DMS114 treated with DMSO at 0.1 percent for 48 hours (cell line): Measurements from ENCODE around the gene FAM200A.
"Not testable (repeated sequence)": the region's sequence is repeated elsewhere in the genome, so short reads cannot be mapped to it uniquely, and the experiment has no call there.

Source experiments
- DNase-seq: peaks from one replicate; lab custom pipeline; 2025; ENCODE audit not compliant: unreplicated experiment; lab: John Stamatoyannopoulos, UW

Gene FAM200A

DNA sequence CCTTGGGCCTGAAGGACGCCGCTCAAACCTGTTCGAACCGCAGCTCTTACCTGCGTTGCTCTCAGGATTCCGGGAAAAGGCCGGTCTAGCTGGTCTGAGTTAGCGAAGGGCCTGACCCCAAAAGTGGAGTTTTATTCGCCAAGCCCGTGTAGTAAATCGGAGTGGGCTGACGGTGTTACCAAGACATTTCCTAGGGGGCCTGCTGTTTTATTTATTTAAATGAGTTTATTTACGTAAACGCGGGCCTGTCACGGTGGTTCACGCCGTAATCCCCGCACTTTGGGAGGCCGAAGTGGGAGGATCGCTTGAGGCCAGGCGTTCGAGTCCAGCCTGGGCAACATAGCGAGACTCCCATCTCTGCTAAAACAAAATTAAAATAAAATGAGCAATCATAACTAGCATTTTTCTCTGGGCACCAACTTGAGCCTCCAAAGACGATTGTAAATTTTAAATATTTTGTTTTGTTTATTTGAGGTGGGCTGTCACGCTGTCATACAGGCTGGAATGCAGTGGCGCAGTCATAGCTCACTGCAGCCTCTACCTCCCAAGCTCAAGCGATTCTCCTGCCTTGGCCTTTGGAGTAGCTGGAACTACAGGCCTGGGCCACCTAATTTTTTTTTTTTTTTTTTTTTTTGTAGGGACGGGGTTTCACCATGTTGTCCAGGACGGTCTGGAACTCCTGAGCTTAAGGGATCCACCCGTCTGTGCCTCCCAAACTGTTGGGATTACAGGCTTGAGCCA lies 7.4 kb upstream of the FAM200A start:
- DNase-seq, result no peak

DNA sequence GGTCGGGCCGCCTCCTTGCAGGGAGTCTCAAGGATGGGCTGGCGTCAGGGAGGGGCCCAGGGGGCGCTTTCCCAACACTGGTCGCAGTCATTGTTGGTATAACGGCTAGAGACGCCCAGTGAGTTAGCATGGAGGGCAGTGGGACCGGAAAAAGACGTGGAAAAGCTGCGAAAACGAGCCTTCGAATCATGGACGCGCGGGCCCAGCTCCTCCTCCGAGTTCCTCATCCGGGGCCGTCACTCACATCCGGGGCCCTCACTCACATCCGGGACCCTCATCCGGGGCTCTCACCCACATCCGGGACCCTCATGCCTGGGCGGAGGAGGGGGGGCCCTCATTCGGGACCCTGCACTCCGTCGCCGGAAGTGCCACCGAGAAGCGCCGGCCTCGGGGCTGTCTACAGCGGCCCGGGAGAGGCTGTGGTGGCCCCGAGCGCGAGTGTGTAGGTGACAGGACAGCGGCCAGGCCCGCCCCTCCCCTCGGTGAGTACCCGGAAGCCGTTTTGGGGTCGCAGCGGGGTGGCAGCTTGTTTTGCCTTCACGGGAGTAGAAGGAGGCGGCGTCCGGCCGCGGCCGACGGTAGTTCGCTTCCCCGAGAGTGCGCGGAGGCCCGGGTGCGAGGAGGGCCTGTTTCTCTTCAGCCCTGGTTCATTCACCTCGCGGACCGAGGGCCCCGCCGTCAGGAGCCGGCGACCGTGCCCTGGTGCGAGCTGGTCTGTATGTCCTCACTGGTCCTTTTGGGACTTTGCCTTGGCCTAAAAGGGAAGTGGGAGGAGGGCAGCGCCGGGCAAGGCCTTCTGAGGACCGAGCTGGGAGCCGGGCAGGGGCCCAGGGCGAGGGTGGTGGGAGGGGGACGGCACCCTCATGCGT lies 6.6 kb upstream of the FAM200A start, which contains the start of gene ZNF655:
TSS of gene ZNF655 (plus strand) at position 337 of the 869 bp plus-strand sequence. CDS start 1,918 bp downstream, outside the sequence.
- DNase-seq, result peak; percentile 80

DNA sequence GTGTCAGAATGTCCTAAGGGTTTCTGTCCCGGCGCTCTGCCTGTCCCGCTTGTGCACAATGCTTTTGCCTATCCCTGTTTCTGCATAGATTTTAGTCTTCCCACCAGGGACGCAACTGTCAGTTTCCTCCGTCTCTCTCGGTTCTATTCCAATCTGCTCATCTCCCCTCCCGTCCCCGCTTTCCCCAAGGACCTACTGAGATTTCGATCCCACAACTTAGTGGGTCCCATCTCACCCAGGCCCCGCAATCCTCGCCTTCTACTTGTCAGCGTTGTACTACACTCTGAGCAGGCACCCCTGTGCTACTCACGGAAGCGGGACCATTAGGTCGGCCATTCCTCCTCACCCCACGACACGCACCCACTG lies 6.0 kb upstream of the FAM200A start:
- DNase-seq, result no peak

DNA sequence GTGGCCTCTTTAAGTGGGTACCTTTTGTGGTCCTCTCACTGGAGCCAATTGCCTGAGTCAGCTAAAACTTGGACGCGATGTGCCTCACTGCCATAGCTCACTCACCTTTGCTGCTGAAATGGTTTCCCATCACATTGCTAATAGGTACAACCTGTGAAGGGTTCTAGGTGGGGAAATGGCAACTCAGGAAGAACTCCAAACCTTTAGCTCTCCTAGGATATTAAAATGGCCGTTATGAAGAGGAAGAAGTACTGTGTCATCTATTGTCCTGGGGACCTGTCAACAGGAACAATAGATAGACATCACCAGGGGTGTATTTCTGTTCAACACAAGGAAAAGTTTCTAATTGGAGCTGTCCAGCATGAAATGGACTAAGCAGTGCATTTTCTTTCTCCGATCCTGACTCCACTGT lies 5.3 kb upstream of the FAM200A start:
- DNase-seq, result no peak

DNA sequence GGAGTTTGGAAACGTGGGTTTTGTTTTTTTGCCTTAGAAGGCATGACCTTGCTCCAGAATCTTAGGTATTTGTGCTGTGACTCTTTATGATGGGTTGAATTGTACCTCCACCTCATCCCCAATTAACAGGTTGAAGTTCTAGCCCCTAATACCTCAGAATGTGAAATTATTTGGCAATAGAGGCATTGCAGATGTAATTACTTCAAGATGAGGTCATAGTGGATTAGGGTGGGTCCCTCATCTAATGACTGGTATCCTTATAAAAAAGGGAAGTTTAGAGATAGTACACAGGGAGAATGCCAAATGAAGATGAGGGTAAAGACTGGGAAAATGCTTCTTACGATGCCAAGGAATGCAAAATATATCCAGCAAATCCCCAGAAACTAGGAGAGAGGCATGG lies 3.0 kb upstream of the FAM200A start:
- DNase-seq, result no peak

DNA sequence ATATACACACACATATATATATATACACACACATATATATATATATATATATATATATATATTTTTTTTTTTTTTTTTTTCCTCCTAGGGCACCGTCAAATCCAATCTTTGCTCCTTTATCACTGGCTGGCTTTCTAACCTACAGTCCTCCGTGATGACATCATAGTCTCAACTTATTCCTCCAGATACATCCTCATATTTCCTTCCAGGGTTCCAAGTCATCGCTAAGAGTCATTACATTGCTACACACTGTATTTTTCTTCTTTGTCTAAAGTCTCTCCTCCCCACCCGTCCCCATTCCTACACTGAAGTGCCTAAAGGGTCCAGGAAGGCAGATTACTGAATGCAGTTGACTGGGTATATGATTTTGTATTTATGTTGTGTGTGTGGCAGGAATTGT lies 1.1 kb upstream of the FAM200A start:
- DNase-seq, result no peak

DNA sequence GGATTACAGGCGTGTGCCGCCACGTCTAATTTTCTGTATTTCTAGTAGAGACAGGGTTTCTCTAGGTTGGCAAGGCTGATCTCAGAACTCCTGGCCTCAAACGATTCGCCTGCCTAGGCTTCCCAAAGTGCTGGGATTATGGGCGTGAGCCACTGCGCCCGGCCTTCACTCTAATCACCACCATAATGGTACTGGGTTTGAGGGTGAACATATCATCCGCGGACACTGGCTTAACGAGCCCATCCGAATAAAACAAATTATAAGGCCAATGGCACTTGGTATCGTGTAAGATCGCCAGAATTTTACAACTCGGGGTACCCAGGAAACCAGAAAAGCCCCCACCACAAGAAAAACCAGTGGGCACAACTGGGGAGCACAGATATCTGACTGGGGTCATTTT lies 580 bp downstream of the FAM200A start:
- DNase-seq, result no peak

DNA sequence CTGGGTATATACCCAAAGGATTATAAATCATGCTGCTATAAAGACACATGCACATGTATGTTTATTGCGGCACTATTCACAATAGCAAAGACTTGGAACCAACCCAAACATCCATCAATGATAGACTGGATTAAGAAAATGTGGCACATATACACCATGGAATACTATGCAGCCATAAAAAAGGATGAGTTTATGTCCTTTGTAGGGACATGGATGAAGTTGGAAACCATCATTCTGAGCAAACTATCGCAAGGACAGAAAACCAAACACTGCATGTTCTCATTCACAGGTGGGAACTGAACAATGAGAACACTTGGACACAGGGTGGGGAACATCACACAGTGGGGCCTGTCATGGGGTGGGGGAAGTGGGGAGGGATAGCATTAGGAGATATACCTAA lies 2.4 kb downstream of the FAM200A start:
- DNase-seq, result not testable (repeated sequence)

DNA sequence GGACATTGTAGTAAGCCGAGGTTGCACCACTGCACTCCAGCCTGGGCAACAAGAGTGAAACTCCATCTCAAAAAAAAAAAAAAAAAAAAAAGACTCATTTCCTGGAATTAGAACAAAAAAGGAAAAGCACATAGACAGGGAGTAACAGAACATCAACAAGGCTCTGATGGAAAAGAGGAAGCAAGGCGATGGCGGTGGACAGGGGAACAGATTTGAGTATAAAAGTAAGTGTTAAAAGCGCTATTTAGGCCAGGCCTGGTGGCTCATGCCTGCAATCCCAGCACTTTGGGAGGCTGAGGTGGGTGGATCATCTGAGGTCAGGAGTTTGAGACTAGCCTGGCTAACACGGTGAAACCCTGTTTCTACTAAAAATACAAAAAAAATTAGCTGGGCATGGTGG lies 6.6 kb downstream of the FAM200A start:
- DNase-seq, result not testable (repeated sequence)

DNA sequence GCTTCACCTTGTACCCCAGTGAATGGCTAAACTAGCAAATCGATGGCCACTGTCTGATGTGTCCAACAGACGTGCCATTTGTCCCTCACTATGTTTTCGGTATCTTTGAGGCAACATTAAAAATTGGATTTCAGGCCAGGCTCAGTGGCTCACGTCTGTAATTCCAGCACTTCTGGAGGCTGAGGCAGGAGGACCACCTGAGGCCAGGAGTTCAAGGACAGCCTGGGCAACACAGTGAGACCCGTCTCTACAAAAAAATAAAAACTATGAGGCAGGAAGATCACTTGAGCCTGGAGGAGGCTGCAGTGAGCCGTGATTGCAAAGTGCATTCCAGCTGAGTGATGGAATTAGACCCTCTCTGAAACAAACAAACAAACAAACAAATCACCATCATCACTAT lies 8.0 kb downstream of the FAM200A start:
- DNase-seq, result no peak

DNA sequence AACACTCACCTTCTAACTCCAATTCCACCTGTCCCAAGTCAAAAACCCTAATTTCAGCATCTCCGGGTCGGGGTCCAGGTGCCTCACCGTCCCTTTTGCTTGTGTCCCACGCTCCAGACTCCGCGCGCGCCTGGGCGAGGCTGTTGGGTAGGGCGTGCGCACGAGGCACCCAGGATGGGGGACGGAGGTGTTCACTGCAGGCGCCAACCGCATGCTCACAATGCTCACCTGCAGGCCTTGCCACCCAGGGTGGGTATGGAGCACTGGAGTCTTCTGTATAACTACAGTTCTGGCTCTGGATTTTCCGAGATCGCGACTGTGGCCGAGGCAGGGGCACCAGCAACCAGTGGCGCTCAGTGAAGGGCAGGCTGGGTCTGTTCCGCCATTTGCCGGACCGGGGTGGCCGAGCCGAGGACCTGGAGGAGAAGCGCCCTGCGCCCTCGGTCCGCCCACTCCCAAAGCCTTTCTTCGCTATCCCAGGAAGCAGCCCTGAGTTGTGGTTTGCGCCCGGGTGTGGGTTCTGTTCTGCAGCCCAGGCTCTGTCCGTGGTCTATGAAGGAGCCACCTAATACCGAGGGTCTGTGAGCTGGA lies 8.7 kb downstream of the FAM200A start:
- DNase-seq, result no peak

DNA sequence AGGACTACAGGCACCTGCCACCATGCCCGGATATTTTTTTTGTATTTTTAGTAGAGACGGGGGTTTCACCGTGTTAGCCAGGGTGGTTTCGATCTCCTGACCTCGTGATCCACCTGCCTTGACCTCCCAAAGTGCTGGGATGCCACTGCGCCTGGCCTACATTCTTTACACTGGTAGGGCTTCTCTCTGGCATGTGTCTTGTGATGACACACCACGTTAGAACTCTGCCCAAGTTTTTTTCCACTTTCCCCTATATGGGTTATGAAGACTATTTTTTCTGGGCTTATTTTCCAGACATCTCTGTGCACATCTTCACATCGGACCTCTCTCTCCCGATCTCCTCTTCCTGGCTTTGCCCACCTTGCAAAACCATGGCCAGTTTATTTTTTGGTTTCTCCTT lies 10.7 kb downstream of the FAM200A start:
- DNase-seq, result no peak

DNA sequence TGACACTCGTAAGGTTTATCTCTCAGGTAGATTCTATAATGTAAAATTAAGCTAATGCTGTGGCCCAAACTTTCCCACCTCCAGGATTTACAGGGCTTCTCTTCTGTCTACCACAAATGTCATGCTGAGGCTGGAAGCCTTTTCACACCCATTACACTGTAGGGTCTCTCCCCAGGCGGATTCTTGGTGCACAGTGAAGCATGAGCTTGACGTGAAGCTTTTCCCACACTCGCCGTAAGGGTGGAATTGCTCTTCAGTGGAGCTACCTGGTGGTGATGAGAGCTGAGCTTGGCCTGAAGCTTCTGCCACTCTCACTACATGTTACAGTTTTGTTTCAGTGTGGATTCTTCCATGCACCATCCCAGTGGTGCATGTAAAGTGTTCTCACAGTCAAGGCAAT lies 11.4 kb downstream of the FAM200A start:
- no peak for DNase-seq

DNA sequence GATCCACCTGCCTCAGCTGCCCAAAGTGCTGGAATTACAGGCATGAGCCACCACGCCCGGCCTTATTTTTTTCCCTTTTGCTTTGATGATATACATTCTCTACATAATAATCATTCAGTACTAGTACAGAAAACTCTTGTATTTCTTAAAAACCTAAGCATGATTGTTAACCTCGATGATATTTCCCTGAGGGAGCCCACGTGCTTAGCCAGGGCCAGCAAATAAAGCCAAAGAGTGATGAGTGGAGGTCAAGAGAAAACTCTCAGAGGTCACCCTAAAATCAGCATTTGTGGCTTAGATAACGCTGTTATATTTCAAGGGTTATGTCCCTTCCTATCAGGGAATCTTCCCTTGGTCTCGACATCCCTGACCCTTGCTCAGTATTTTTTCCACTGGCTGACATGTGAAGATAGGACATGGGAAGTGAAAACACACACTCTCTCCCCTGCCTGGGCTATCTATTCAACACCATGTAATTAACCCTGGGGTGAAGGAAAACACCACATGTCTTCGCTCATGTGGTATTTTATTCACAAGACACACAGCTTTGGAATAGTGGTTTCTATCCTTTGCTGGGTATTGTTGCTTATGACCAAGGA lies 12.6 kb downstream of the FAM200A start:
- DNase-seq, result no peak

DNA sequence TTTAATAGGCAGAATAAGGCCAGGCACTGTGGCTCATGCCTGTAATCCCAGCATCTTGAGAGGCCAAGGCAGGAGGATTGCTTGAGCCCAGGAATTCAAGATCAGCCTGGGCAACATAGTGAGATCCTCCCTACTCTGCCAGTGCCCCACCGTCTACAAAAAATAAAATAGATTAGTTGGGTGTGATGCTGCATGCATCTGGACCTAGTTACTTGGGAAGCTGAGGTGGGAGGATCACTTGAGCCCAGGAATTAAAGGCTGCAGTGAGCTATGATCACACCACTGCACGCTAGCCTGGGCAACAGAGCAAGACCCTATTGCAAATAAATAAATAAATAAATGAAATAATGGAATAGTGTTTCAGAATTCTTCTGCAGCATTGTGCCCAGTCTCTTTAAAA lies 16.2 kb downstream of the FAM200A start:
- DNase-seq, result no peak

DNA sequence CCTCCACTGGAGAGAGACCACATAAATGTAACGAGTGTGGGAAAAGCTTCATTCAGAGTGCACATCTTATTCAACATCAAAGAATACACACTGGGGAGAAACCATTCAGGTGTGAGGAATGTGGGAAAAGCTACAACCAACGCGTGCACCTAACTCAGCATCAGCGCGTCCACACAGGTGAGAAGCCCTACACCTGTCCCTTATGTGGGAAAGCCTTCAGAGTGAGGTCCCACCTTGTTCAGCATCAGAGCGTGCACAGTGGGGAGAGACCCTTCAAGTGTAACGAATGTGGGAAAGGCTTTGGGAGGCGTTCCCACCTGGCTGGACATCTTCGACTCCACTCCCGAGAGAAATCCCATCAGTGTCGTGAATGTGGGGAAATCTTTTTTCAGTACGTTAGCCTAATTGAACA lies 20.6 kb downstream of the FAM200A start:
- DNase-seq, result no peak

DNA sequence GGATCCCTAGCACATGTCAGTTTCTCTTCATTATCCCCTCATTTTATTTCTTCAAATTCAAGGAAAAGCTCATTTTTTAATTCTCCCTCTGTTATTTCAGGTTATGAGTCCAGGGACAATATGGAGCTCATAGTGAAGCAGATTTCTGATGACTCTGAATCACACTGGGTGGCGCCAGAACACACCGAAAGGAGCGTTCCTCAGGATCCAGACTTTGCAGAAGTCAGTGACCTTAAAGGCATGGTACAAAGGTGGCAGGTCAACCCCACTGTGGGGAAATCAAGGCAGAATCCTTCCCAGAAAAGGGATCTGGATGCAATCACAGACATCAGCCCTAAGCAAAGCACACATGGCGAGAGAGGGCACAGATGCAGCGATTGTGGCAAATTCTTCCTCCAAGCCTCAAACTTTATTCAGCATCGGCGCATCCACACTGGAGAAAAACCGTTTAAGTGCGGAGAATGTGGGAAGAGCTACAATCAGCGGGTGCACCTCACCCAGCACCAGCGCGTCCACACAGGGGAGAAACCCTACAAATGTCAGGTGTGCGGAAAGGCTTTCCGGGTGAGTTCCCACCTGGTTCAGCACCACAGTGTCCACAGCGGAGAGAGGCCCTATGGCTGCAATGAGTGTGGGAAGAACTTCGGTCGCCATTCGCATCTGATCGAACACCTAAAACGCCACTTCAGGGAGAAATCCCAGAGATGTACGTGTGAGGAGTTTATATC lies 26.0 kb downstream of the FAM200A start:
- no peak for DNase-seq

DNA sequence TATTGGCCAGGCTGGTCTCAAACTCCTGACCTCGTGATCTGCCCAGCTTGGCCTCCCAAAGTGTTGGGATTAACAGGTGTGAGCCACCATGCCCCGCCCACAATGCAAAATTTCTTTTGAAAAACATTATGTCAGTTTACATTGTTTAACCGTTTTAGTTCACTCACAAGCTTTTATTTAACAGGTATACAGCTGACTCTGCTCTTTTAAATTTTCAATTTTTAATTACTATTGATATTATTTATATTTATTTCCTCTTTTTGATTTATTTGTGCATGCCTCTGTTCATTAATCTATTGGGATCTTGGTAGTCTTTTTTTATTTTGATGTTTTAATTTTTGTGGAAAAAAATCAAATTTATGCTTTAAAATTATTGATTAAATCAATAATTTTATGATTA lies 30.5 kb downstream of the FAM200A start:
- DNase-seq, result no peak

DNA sequence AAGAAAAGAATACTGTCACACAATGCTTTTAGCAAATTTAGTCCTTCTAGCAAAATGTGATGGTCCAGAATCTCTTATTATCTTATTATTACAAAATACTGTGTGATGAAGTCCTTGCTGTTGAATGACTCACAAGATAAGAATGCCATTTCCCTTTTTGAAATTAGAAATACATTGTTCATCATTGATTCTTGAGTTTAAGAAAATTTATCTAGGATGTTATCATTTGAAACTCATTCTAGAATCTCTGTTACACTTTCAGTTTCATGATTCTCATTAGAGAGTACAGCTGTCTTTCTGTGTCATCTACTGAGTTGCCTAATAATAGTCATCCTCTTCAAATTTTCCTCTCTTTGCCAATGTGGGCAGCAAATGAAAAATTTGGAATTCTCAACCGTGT lies 37.9 kb downstream of the FAM200A start:
- no peak for DNase-seq

DNA sequence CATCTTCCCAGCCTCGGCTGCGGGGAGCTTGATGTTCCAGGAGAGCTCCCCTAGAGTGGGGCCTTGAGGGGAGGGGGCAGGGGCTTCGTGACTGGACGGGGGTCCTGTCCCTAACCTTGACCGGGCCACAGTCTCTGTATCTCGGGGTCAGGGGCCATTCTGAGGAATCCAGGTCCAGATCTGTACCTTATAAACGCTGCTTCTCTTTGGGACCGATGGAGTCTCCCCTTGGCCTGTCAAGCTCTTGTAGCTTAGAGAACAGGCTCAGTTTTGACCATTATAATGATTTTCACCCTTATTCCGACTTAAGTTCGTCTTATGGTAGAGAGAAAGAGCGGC lies 46.6 kb downstream of the FAM200A start:
- no peak for DNase-seq
